ENCODE results near the gene NEMP2. TPM values are rescaled to one million over a fixed set of nuclear protein-coding genes. Genes with fewer than 3 reads are reported as not detected.
A peak's percentile ranks its signal among the peaks of the same experiment; 100 is the strongest.

The NEMP2 gene
- total and polyA plus RNA-seq, 2 of the 8 experiments (the other 6 are each of a cell fraction or from before 2014, with no cell fraction given): 3.1 to 5.3 TPM

GRCh38 chr2:190528521-190529001, 6.0 kb downstream of the NEMP2 start:
- Histone ChIP-seq H2BK15ac (ENCODE audit: low read length) (no peak overlapping the region), H4K5ac (ENCODE audit: insufficient read length, low read depth, low read length) (no peak overlapping the region), H3K4me2 (ENCODE audit: insufficient read depth in 1 of 2, low read depth in 2 of 2, low read length in 2 of 2) (no peak overlapping the region), H2BK120ac (replicated peaks; ENCODE audit: low read depth, low read length) (no peak overlapping the region), H3K14ac (ENCODE audit: insufficient read length) (no peak overlapping the region), H2AK5ac (ENCODE audit: low read depth, low read length) (no peak overlapping the region), H3K18ac (ENCODE audit: extremely low read depth, low read length) (no peak overlapping the region), H3K79me2 (ENCODE audit: control insufficient read depth in 1 of 2, insufficient read depth in 2 of 2, low read length in 2 of 2) (no peaks in the 10 kb centered on the region), H3K23me2 (ENCODE audit: low read depth, low read length) (no peaks in the 10 kb centered on the region), H3K9me3 (ENCODE audit: insufficient read depth in 2 of 2, low read depth in 1 of 2, low read length in 1 of 2) (no peaks in the 10 kb centered on the region), H3K79me1 (ENCODE audit: low read depth, low read length) (no peaks in the 10 kb centered on the region), H3K36me3 (ENCODE audit: control insufficient read depth in 2 of 4, insufficient read depth in 4 of 4, low read length in 3 of 4) (no peaks in the 10 kb centered on the region), H3K4me1 (replicated peaks in 1 of 4; ENCODE audit: control insufficient read depth in 3 of 4, insufficient read depth in 4 of 4, low read length in 3 of 4) (peaks cover 0 to 2% (median 0%) of the 10 kb centered on the region in 4 experiments; a peak in 1 of 7 replicates), H3K56ac (replicated peaks; ENCODE audit: insufficient read length, low read depth, low read length) (no peak overlapping the region), H3K9ac (replicated peaks in 1 of 4; ENCODE audit: extremely low read depth in 1 of 4, low read depth in 3 of 4, low read length in 3 of 4) (no peak overlapping the region), H2BK12ac (ENCODE audit: low read depth, low read length) (no peak overlapping the region), H3K4me3 (ENCODE audit: extremely low read depth in 1 of 4, insufficient read depth in 2 of 4, low read depth in 3 of 4, low read length in 4 of 4) (no peak overlapping the region), H2AFZ (ENCODE audit: low read length) (no peak overlapping the region), H2BK20ac (ENCODE audit: low read length) (no peak overlapping the region), H4K91ac (replicated peaks; ENCODE audit: insufficient read length, low read length) (no peak overlapping the region), H2BK5ac (ENCODE audit: low read depth, low read length) (no peak overlapping the region), H3K27ac (ENCODE audit: low read depth, low read length) (no peak overlapping the region), H4K8ac (ENCODE audit: extremely low read depth, insufficient read depth, low read length) (no peak overlapping the region), H3K4ac (replicated peaks; ENCODE audit: insufficient read length, low read depth, low read length) (no peak overlapping the region), H3K27me3 (replicated peaks in 1 of 4; ENCODE audit: control insufficient read depth in 3 of 4, extremely low read depth in 1 of 4, insufficient read depth in 3 of 4, low read length in 3 of 4) (no peaks in the 10 kb centered on the region), H4K20me1 (replicated peaks in 1 of 2; ENCODE audit: control insufficient read depth in 1 of 2, insufficient read depth in 2 of 2, low read length in 2 of 2) (no peaks in the 10 kb centered on the region), H3K23ac (ENCODE audit: insufficient read length) (no peak overlapping the region)
- FAIRE-seq: no peak
- no peak for TF ChIP-seq CTCF (IDR thresholded peaks at IDR 0.05; ENCODE audit: control extremely low read depth in 1 of 3, insufficient read depth in 1 of 3, low read depth in 1 of 3, low read length in 3 of 3)
- 0 out of 2 replicates have a peak, but pooled peaks have one; percentile 27 for TF ChIP-seq CEBPB (IDR thresholded peaks at IDR 0.05; ENCODE audit: low read depth, low read length)
- 83% methylated on average over 1 of the region's 1 CpG; no CpG with 5 or more reads in 1 of the 2 experiments for WGBS, 2 experiments (ENCODE audit: extremely low coverage in 1 of 2, insufficient coverage in 1 of 2, insufficient read length in 1 of 2, insufficient replicate concordance in 2 of 2, low coverage in 1 of 2, low lambda C conversion rate in 2 of 2, missing lambda C conversion rate in 1 of 2)
- ChIA-PET CTCF (ENCODE audit: partially characterized antibody) (interaction anchor here (1.4 kb wide), 1 partner anchor 9 kb away, joined by 5 read pairs; no protein-coding TSS in a partner anchor), POLR2A (ENCODE audit: partially characterized antibody) (no interaction called here)
- DNase-seq (ENCODE audit: low read depth in 1 of 2, low spot score in 2 of 2): no peak

Measured in H1 (cell line).